ENCODE data around the gene AOC1. TPM values are rescaled to one million over a fixed set of nuclear protein-coding genes. Genes with fewer than 3 reads are reported as not detected.

Gene AOC1
- total and polyA plus RNA-seq, 2 of the 13 experiments (the other 11 are each of a cell fraction or from before 2014, with no cell fraction given): not detected

- peaks cover 18% of the 10 kb centered on the region for H3K4me1 ChIP-seq (ENCODE audit: insufficient read depth, low read length)
- ChIA-PET CTCF (ENCODE audit: low intra/inter-chr PET ratio, low total read pairs) (no interaction called here), POLR2A (no interaction called here)
- H3K27ac ChIP-seq (ENCODE audit: extremely low read length, insufficient read depth, low read length): no peak overlapping the region
- DNase-seq (ENCODE audit: low spot score) (no peak), ATAC-seq (no peak), FAIRE-seq (no peak)
- H2AFZ ChIP-seq (ENCODE audit: low read length): no peak overlapping the region
- no peak overlapping the region for H3K4me3 ChIP-seq (replicated peaks in 1 of 3; ENCODE audit: insufficient read depth in 1 of 3, low read depth in 2 of 3, low read length in 3 of 3)
- in situ Hi-C loops (cut with HindIII; ENCODE audit: extremely low pct_ligation_motif_present, low pct_unique_long_range_greater_than_20kb): no loop called here
- H3K9ac ChIP-seq (ENCODE audit: insufficient read depth, low read depth, low read length): no peak overlapping the region
- no peak for TF ChIP-seq BHLHE40 (IDR thresholded peaks at IDR 0.05; ENCODE audit: low read length)
- TF ChIP-seq ZNF512 (CRISPR knock-in tag; IDR thresholded peaks at IDR 0.05): no peak
- TF ChIP-seq ATF7 (IDR thresholded peaks at IDR 0.05): no peak
- TF ChIP-seq ATF7 (CRISPR knock-in tag; IDR thresholded peaks at IDR 0.05): no peak
- TF ChIP-seq KAT2B (IDR thresholded peaks at IDR 0.05; ENCODE audit: borderline replicate concordance, low read depth, low read length): no peak
- TF ChIP-seq ZNF292 (CRISPR knock-in tag; IDR thresholded peaks at IDR 0.05; ENCODE audit: borderline replicate concordance, low read depth): no peak
- no peaks in the 10 kb centered on the region for H3K9me3 ChIP-seq (ENCODE audit: low read length)
- no TSS peak for BruUV-seq (replicated peaks)
- H3K79me2 ChIP-seq (ENCODE audit: insufficient read depth, low read length): no peaks in the 10 kb centered on the region
- intact Hi-C loops (cut with micrococcal nuclease; ENCODE audit: unreplicated experiment): no loop called here
- H3K27me3 ChIP-seq (ENCODE audit: control insufficient read depth in 1 of 2, insufficient read depth in 2 of 2, low read length in 2 of 2): peaks cover 1 to 10% of the 10 kb centered on the region in 2 experiments; a peak in 2 of 5 replicates
- no peaks in the 10 kb centered on the region for H4K20me1 ChIP-seq (ENCODE audit: insufficient read depth, low read length)
- H3K36me3 ChIP-seq (replicated peaks in 1 of 2; ENCODE audit: control insufficient read depth in 1 of 2, insufficient read depth in 2 of 2, low read length in 2 of 2): no peaks in the 10 kb centered on the region
- WGBS (ENCODE audit: low lambda C conversion rate): 36% methylated on average over 6 of the region's 6 CpGs
- no peak overlapping the region for H3K4me2 ChIP-seq (ENCODE audit: low read depth, low read length)
These were observed 51.9 kb downstream of the AOC1 start for GRCh38 chr7:150904011-150904909.

- H3K9me3 ChIP-seq (ENCODE audit: low read length): no peaks in the 10 kb centered on the region
- DNase-seq (ENCODE audit: low spot score) (no peak), FAIRE-seq (no peak), ATAC-seq (no peak)
- no peak overlapping the region for H3K4me2 ChIP-seq (ENCODE audit: low read depth, low read length)
- CTCF ChIA-PET (ENCODE audit: low intra/inter-chr PET ratio, low total read pairs): no interaction called here
- intact Hi-C loops (cut with micrococcal nuclease; ENCODE audit: unreplicated experiment) (no loop called here), in situ Hi-C loops (cut with HindIII; ENCODE audit: extremely low pct_ligation_motif_present, low pct_unique_long_range_greater_than_20kb) (no loop called here)
- H3K27ac ChIP-seq (ENCODE audit: extremely low read length, insufficient read depth, low read length): no peak overlapping the region
- H3K36me3 ChIP-seq (replicated peaks in 1 of 2; ENCODE audit: control insufficient read depth in 1 of 2, insufficient read depth in 2 of 2, low read length in 2 of 2): no peaks in the 10 kb centered on the region
- no peak overlapping the region for H3K4me3 ChIP-seq (replicated peaks in 1 of 3; ENCODE audit: insufficient read depth in 1 of 3, low read depth in 2 of 3, low read length in 3 of 3)
- peaks cover 0 to 11% of the 10 kb centered on the region in 2 experiments; a peak in 1 of 5 replicates for H3K27me3 ChIP-seq (ENCODE audit: control insufficient read depth in 1 of 2, insufficient read depth in 2 of 2, low read length in 2 of 2)
- POLR2A ChIA-PET: no interaction called here
- no peak overlapping the region for H2AFZ ChIP-seq (ENCODE audit: low read length)
- H4K20me1 ChIP-seq (ENCODE audit: insufficient read depth, low read length): no peaks in the 10 kb centered on the region
- no peak overlapping the region for H3K9ac ChIP-seq (ENCODE audit: insufficient read depth, low read depth, low read length)
- no peak for TF ChIP-seq FOXK2 (IDR thresholded peaks at IDR 0.05)
- no peak for TF ChIP-seq ZNF235 (CRISPR knock-in tag; IDR thresholded peaks at IDR 0.05; ENCODE audit: borderline replicate concordance)
- TF ChIP-seq ZNF18 (CRISPR knock-in tag; IDR thresholded peaks at IDR 0.05; ENCODE audit: insufficient replicate concordance): no peak
- TF ChIP-seq MLLT10 (CRISPR knock-in tag; IDR thresholded peaks at IDR 0.05): no peak
- no peak for TF ChIP-seq PHF8 (CRISPR knock-in tag; IDR thresholded peaks at IDR 0.05)
- no peak for TF ChIP-seq ZNF580 (CRISPR knock-in tag; IDR thresholded peaks at IDR 0.05; ENCODE audit: borderline replicate concordance, low read depth)
- no peaks in the 10 kb centered on the region for H3K79me2 ChIP-seq (ENCODE audit: insufficient read depth, low read length)
- WGBS (ENCODE audit: low lambda C conversion rate): 0% methylated on average over 2 of the region's 2 CpGs
- no TSS peak for BruUV-seq (replicated peaks)
- no peaks in the 10 kb centered on the region for H3K4me1 ChIP-seq (ENCODE audit: insufficient read depth, low read length)
These were observed 55.9 kb downstream of the AOC1 start for GRCh38 chr7:150908173-150908572.

All from HepG2 (cell line).